ENCODE data around the gene FRMPD4. TPM values are rescaled to one million over a fixed set of nuclear protein-coding genes. Genes with fewer than 3 reads are reported as not detected.
A peak's percentile ranks its signal among the peaks of the same experiment; 100 is the strongest.
"Not testable (repeated sequence)": the region's sequence is repeated elsewhere in the genome, so short reads cannot be mapped to it uniquely, and the experiment has no call there.

The FRMPD4 gene
- 0.12 TPM for polyA plus RNA-seq (2013, experiment 1 of 2; ENCODE audit: insufficient read length)
- polyA plus RNA-seq (2013, experiment 2 of 2; ENCODE audit: insufficient read length): 0.11 TPM

DNA sequence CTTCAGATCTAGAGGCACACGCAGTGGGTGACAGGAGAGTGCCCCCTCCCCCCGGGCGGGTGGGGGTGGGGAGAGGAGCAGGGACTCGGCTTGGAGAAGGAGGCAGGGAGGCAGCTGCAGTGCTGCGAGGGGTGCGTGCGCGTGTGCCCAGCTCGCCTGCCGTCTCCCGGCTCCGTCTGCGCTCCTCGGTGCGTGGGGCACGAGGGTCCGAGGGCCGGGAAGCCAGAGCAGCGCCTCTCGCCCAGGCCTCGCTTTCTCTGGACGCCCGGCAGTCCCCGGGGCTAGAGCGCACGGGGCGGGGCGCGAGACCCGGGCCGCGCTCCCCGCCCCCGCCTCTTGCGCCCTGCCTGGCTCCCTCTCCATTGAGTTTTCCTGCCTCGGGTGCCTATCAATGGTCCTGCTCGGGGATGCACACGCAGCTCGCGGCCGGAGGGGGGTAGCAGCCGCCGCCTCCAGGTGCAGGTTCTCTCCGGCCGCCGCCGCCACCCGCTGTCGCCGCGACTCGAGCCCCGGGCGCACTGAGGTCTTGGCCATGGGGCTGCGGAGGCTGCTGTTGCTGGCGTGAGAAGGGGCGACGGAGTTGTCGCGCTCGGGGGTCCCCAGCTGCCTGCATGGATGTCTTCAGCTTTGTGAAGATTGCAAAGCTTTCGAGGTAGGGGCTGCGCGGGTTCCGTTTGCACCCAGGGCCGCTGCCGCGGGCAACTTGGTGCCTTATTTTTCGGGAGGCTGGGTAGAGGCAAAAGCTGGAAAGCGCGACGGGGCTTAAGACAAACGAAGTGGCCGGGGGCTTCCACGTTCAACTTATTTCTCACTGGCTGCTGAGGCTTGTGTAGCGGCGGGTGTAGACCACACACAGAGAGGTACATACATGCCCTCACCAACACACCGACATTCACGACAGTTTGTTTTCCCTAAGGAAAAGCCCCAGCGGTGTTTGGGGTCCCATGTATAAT, at the start of gene FRMPD4:
TSS of gene FRMPD4 (plus strand) at position 113 of the 953 bp plus-strand sequence. CDS start at position 612, 499 bp downstream.
- peak; percentile 19 for DNase-seq

DNA sequence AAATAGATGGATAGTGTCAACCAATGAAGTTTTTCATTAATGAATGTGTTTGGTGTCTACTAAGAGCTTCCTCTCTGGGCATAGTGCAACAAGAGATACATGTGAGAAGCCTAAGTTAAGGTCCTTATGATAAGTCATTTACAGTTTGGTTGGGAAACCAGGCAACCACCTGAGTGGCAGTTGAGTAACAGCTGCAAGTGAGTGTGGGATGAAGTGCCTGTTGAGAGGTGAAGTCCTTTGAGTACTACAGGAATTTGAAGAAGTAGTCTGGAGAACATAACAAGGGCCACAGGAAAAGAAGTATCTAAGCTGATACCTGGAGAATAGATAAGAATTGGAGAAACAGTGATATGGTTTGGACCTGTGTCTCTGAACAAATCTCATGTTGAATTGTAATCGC, 48.5 kb upstream of the FRMPD4 start:
- no peak for DNase-seq

DNA sequence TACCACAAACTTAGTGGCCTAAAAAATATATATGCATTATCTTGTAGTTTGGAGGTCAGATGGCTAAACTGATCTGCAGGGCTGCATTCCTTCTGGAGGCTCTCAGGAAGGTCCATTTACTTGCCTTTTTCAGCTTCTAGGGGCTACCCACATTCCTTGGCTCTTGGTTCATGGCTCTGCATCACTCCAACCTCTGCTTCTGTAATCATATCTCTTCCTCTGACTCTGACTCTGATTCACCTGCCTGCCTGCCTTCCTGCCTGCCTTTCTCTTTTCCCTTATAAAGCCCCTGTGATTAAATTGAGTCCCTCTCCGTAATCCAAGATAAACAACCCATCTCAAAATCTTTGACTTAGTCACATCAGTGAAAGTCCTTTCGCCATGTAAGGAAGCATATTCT, 25.0 kb upstream of the FRMPD4 start:
- no peak for DNase-seq

DNA sequence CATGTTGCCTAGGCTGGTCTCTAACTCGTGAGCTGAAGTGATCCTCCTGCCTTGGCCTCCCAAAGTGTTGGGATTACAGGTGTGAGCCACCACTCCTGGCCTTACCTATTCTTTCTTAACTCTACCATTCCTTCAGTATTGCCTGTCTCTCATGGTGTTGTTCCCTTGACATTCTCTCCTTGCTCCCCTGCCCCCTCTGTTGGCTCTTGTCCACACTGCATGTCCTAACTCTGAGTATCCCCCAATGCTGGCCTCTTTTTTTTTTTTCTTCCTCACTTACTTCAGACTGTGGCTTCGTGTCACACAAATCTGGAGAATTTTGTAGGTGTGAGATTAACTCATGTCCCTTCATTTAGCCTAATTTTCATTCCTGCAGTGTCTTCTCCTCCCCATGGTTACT, 22.9 kb upstream of the FRMPD4 start:
- no peak for DNase-seq

DNA sequence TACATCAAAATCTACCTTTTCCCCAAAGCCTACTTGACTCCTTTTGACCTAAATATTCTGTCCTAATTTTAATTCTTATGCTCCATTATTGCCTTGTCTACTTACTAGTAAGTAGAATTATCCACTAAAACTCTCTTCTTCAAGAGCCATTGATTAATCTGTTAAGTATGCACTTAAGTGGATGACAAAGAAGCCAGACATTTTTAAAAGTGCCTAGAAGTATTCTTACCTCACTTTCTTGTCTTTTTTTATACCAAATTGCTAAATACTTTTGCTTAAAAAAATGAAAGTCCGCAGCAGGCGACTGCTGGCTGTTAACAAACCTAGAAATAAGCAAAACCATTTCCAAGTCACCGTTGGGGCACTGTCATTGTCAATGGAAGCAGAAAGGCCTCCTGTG, 20.1 kb upstream of the FRMPD4 start:
- peak; percentile 2 for DNase-seq

DNA sequence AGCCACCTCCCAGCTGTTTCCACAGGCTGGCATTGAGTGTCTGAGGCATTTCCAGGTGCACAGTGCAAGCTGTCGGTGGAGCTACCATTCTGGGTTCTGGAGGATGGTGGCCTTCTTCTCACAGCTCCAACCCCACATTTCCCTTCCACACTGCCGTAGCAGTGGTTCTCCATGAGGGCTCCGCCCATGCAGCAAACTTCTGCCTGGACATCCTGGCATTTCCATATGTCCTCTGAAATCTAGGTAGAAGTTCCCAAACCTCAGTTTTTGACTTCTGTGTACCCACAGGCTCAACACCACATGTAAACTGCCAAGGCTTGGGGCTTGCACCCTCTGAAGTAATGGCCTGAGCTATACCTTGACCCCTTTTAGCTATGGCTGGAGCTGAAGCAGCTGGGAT, 10.3 kb upstream of the FRMPD4 start:
- no peak for DNase-seq

DNA sequence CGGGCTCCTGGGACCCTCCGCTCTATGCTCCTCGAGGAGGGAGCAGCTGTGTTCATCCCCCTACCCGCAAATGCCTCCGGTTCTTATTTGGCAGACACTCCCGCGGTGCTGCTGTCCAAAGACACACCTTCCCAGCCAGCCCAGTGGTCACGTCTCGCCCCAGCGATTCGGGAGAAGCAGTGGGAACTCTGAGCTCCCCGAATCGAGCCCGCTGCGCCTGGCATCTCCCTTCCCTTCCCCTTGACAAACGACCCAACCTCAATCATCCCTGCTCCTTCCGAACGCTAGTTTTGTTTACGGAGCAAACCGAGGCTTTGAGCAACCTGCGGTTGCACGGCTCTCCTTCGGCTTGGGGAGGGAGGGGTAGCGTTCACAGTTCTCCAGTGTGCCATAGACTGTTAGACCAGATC, 317 bp upstream of the FRMPD4 start:
- DNase-seq: peak; percentile 1

DNA sequence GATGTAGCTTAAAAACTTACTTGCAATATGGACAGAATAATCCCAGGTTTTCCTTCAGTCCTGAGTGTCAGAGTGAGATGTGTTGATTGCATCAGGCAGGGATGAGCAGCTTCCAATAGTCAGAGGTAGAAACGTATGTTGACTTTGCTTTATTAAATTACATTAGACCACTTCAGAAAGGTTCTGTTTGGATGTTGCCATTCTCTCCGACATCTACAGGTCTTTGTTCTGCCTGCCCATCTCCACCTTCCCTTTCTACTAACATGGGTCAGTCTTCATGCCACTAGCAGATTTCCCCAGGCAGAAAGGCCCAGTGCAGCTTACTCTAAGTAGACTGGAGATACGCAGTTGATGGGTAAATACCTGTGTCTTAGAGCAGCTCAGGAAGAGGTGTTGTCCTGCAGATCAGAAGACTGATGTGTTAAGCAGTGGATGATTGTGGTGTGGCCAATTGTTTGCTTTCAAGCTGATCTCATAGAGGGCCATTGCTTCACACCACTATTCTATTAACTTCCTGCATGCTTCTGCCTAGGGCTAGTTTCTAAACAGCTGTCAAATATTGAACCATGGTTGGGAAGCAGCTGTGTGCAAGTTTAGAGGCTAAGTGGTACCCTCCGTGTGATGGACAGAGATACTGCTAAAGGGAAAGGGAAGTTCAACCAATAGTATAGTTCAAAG, 1.8 kb downstream of the FRMPD4 start:
- no peak for DNase-seq

DNA sequence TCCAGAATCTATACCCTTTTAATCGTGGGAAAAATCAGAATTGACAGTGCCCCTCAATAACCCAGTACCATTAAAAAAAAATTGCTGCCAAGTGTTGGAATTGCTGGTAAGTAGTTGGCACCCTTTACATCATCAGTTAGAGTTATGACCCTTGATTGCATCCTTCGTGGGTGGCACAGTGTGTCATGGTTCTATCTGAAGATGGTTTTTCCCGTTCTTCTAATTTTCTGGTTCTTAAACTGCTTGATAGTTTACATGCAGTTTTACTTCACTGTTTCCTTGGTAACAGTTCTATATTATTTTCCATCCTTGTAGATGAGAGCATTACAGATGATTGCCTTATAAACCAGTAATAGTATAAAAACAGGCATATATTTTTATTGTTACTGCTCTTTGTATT, 3.2 kb downstream of the FRMPD4 start:
- no peak for DNase-seq

DNA sequence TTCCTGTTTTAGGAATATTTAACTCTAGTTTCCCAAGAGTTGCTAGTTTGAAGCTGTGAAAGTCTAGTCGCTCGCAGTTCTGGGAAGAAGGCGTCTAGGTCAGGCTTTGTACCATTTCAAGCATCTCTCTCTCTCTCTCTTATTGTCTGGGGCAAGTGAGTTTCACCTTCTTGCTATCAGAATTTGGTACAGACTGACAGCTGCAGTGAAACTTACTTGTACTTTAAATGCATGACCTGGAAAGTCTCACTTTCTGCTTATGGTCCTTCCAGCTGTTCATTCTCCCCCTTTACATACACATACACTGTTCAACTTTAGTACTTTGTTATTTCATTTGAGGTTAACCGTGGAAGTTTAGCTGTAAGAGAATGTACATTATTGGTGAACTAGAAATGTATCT, 4.4 kb downstream of the FRMPD4 start:
- no peak for DNase-seq

DNA sequence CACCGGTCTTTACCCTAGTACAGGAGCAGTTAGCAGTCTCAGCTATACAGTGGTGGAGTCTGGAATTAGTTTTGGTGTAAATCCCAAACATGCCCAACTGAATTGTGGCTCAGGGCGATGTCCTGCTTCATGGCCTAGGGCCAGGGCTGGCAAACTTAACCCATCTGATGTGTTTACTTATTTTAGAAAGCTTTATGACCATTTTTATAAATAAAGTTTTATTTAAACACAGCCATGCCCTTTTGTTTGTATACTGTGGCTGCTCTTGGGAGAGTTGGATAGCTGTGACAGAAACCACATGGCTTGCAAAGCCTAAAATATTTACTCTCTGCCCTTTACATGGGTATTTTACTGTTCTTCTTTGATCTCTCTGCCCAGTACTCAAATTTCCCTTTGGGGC, 7.1 kb downstream of the FRMPD4 start:
- no peak for DNase-seq

DNA sequence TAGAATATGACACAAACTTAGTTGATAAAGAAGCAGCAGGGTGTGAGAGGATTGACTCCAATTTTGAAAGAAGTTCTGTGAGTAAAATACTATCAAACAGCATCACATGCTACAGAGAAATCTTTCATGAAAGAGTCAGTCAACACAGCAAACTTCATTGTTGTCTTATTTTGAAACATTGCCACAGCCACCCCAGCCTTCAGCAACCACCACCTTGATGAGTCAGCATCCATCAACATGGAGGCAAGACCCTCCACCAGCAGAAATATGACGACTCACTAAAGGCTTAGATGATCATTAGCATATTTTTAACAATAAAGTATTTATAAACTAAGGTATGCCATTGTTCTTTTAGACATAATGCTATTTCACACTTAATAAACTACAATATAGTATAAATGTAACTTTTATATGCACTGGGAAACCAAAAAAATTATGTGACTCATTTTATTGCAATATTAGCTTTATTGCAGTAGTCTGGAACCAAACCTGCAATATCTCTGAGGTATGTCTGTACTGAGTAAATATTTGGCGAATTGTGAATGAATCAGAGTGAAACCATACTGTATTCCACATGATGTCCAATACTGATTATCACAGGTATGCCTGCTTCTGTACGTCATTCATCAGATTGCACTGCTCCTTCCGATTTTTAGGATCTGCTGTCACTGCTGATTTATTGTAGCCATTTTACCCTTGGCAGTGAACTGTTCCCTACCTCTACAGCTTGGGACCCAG, 11.6 kb downstream of the FRMPD4 start:
- no peak for DNase-seq

DNA sequence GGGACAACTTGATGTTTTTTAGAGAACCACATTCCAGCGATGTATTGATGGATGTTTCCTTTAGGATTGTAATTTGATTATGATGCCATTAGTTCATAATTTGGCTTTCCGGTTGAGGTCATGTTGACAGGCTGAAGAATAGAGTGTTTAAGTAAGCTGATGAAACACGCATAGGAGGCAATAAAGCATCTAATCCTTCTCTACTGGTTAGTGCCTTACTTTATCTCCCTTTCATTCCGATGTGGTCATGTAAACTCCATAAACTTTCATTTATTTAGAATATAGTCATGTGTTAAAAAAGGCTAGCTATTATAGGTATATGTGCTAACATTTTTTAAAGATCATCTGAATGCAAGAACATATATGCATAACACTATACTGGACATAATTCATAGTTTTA, 15.0 kb downstream of the FRMPD4 start:
- DNase-seq: no peak

DNA sequence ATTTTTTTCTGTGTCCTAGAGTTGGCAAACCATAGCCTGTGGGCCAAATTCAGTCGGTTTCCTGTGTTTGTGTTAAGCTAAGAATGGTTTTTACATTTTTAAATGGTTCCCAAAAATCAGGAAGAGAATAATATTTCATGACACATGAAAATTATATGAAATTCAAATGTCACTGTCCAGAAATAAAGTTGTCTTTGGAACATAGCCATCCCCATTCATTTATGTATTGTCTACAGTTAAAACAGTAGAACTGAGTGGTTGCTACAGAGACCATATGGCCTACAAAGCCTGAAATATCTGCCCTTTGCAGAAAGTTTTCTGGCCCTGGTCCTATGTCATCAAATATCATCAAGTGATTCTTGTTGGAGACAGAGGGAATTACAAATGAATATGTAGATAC, 15.5 kb downstream of the FRMPD4 start:
- DNase-seq: peak; percentile 9

DNA sequence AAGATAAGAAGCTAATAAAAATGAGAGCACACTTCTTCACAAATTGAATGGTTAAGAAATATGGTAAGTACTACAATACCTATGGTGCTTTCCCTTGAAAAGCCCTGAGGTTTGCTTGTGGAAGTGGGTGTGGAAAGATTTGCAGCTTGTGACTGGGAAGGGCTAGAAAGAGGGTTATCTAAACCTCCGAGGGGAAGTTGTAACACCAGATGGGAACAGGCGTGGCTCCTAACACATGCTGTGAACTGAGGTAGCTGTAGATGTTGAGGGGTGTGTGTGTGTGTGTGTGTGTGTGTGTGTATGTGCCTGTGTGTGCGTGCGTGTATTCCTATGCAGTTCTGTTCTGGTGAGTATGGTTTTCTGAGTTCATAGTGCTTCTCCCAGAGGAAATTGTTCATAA, 21.5 kb downstream of the FRMPD4 start:
- no peak for DNase-seq

DNA sequence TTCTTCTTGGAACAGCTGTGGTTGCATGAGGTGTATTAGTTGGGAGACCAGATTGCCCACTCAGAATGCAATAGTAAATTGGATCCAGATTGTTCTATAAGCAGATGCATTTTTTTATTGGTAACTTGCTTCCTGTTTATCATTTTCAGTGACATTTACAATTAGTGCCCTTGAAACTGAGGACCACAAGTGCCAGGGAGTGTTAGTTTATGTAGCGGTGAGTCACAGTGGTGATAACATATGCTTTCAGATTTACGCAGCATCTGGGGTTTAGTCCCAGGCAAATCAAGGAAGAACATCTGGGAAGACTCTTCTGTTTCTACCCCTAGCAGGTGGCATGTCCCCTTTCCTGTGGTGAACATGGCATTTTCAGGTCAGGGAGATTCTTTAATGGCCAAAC, 24.1 kb downstream of the FRMPD4 start:
- no peak for DNase-seq

DNA sequence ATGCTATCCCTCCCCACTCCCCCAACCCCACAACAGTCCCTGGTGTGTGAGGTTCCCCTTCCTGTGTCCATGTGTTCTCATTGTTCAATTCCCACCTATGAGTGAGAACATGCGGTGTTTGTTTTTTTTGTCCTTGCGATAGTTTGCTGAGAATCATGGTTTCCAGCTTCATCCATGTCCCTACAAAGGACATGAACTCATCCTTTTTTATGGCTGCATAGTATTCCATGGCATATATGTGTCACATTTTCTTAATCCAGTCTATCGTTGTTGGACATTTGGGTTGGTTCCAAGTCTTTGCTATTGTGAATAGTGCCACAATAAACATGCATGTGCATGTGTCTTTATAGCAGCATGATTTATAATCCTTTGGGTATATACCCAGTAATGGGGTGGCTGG, 25.9 kb downstream of the FRMPD4 start:
- not testable (repeated sequence) for DNase-seq

DNA sequence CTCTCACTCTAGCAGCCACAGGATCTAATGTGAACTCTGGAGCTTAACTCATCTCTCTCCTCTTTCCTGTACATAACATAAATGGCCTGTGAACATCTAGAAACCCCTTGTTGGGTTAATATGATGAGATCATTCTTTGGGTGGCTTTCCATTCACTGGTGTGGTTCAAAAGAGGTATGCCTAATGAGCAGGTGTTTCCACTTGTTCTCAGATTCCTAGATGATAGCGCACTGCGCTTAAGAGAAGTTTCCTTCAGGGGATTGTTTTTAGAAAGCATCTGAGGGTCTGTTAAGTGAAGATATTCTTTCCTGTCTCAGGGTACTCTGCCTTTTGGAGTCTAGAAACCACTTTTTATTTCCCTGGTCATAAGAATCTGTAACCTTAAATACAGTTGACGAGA, 32.5 kb downstream of the FRMPD4 start:
- no peak for DNase-seq

DNA sequence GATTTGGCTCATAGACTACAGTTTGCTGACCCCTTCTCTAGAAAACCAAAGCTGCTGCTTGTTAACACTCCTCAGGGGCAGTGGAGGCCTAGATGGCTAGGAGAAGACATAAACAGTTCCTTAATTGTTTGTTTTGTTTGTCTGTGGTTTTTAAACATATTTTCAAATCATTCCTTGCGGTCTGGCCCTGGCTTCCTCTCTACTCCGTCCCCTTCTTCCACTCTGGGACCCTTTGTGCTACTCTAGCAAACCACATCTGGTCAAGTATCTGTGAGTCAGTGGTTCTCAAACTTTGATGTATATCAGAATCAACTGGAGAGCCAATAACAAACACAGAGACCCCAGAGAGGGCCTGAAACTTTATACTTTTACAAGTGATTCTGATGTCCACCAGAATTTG, 36.1 kb downstream of the FRMPD4 start:
- DNase-seq: no peak

DNA sequence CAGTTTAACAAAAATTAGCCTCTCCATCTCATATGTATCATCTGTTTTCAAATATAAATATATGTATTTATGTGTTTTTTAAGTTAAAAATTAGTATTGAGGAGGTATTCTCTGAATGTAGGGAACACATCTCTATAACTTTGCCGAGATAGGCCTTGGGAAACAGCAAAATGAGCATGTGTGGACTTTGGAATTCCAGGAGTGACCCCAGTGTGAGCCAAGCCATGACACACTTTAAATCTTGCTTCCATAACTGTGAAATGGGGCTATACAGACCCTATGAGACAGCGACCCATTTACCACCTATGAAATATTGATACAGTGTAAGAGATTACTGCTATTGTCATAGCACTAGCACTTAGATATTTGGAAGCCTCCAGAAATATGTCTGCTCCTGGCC, 58.8 kb downstream of the FRMPD4 start:
- DNase-seq: no peak

DNA sequence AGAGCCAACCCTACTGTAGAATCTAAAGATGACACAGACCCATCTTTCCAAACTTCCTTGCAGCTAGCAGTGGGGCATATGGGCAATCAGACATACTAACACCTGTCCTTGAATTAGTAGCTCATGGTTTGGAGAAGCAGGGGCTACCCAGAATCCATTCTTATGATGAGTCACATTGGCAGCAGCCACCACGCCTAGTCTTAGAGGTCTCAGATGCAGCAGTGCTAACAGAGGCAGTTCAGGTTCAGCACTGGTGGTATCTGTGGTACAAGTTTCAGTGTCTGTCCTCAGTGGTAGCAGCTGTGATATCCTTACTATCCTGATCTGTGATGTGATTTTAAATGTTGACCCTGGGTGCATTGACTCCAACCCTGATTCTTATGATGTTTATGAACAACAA, 68.1 kb downstream of the FRMPD4 start:
- no peak for DNase-seq

DNA sequence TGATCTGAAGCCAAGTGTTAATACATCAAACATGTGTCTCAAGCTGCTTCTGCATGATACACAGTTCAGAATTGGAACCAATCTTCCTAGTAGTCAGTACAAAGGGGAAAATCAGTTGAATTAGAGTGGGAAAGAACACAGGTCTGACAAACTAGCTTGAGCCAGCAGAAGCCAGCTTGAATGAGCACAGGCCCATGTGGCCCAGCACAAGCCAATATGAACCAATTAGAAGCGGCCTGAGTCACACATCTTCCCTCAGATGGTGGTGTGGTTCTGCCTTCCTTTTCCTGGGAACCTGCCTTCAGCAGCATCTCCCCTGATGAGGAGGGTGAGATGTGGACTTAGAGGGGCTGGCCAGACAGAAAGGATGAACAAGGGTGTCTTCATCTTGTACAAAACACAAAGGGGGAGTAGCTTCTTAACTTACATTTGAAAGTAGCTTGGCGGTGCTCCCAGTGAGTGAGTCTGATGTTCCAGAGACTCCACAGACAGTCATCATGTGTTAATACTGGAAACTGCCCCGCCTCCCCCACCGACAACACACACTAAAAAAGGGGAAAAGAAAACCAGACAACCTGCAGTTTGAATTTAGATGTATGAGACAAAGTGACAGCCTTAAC, 72.0 kb downstream of the FRMPD4 start:
- peak; percentile 53 for DNase-seq

DNA sequence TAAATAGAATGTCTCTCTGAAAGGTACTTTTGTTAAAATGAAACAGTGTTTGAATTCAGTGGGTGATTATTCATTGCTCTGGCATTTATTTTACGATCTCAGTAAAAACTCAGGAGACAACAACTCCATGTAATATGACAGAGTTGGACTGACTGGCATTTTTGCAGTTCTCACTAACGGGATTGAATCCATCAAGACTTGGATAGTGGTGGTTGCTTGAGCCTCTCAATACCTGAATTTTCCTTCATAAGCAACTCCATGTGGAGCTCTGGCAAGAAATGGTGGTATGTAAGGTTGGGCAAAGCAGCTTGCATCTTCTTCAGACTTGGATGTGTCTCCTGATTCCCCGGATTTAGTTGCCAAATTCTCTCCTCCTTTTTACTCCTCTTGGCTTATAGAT, 72.7 kb downstream of the FRMPD4 start:
- peak; percentile 29 for DNase-seq

All from fibroblast of skin of back (primary cell).